KMS-11 (cell line): ENCODE data around the gene MAP2K2.
A peak's percentile ranks its signal among the peaks of the same experiment; 100 is the strongest.

ENCODE experiments used
- H2AFZ ChIP-seq: fragments of 200-600 bp; sonication (generic); 2 replicates; pipeline ENCODE4 v1.6.1; 2016; ENCODE audit warnings: antibody characterized with exemption, mixed run types, low read depth
- H3K27ac ChIP-seq: fragments of 200-600 bp; sonication (generic); 2 replicates; pipeline ENCODE4 v1.6.1; 2016; ENCODE audit warnings: mild to moderate bottlenecking, mixed run types
- H3K27me3 ChIP-seq: fragments of 200-600 bp; sonication (generic); 2 replicates; pipeline ENCODE4 v1.6.1; 2017; ENCODE audit warnings: mild to moderate bottlenecking, low read depth, mixed run types, moderate library complexity; ENCODE audit not compliant: insufficient read depth
- H3K36me3 ChIP-seq: fragments of 200-600 bp; sonication (generic); 2 replicates; pipeline ENCODE4 v1.6.1; 2017; ENCODE audit warnings: mild to moderate bottlenecking, mixed run types; ENCODE audit not compliant: insufficient read depth
- H3K4me1 ChIP-seq: fragments of 200-600 bp; sonication (generic); 2 replicates; pipeline ENCODE4 v1.6.1; 2016; ENCODE audit warnings: mild to moderate bottlenecking, low read depth, mixed run types; ENCODE audit not compliant: poor library complexity, severe bottlenecking
- H3K4me2 ChIP-seq: fragments of 200-600 bp; sonication (generic); 2 replicates; pipeline ENCODE4 v1.7.0; 2016; ENCODE audit warnings: mild to moderate bottlenecking, mixed run types
- H3K4me3 ChIP-seq: fragments of 200-600 bp; sonication (generic); IDR thresholded peaks from 2 replicates; pipeline ENCODE4 v1.6.1; 2017; ENCODE audit warnings: low read depth, low read length, mixed read lengths; ENCODE audit not compliant: insufficient read depth
- H3K79me2 ChIP-seq: fragments of 200-600 bp; sonication (generic); 2 replicates; pipeline ENCODE4 v1.6.1; 2016; ENCODE audit warnings: low read depth, mixed run types; ENCODE audit not compliant: insufficient read depth
- H3K9ac ChIP-seq: fragments of 200-600 bp; sonication (generic); 2 replicates; pipeline ENCODE4 v1.6.1; 2016; ENCODE audit warnings: mild to moderate bottlenecking, mixed run types
- H4K20me1 ChIP-seq: fragments of 200-600 bp; sonication (generic); 2 replicates; pipeline ENCODE4 v1.6.1; 2016; ENCODE audit warnings: mild to moderate bottlenecking, mixed run types; ENCODE audit not compliant: insufficient read depth
- CTCF ChIP-seq: fragments of 200-600 bp; sonication (generic); conservative IDR thresholded peaks from 2 replicates; pipeline ENCODE4 v1.6.1; 2017; ENCODE audit warnings: low read depth, mild to moderate bottlenecking, antibody characterized with exemption, low read length, moderate library complexity, mixed read lengths

Gene MAP2K2

DNA sequence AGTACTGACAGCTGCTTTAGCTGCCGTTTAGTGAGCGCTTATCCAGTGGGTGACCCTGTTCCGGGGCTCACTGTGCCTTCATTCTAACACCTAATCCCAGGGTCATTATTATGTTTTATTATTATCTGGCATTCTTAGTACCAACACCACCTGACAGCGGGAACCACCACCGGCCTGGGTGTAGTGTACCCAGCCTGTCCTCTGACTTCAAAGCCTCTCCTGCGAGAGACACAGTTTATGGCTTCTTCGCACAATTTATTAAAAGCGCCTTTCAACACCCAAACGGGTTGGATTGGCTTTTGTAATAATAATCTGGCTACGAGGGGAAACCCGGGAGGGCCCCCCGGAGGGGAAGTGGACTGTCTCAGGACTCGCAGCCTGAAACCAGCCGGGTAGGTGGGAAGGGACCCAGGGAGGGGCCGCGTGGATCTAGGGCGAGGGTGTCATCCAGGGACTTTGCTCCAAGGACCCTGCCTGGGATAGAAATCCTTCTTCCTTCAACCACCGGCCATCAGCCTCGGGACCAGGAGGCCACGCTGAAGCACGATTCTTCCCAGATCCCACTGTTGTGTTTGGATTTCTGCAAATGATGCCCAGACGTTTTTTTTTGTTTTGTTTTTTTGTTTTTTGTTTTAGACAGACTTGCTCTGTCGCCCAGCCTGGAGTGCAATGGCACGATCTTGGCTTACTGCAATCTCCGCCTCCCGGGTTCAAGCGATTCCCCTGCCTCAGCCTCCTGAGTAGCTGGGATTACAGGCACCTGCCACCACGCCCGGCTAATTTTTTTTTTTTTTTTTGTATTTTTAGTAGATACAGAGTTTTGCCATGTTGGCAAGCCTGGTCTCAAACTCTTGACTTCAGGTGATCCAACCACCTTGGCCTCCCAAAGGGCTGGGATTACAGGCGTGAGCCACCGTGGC lies 55.6 kb downstream of the MAP2K2 start:
- Histone ChIP-seq H3K4me2 (peak overlapping the region; percentile 54), H3K27ac (no peak overlapping the region), H2AFZ (no peak overlapping the region; the same call in 1 of the 2 replicates), H3K4me3 (no peak overlapping the region), H3K27me3 (peaks cover 20% of the 10 kb centered on the region), H3K79me2 (peaks cover 17% of the 10 kb centered on the region), H3K36me3 (no peaks in the 10 kb centered on the region), H4K20me1 (peaks cover 1% of the 10 kb centered on the region; the same call in 1 of the 2 replicates), H3K9ac (no peak overlapping the region), H3K4me1 (peaks cover 16% of the 10 kb centered on the region)
- TF ChIP-seq CTCF: no peak

GRCh38 chr19:4067396-4068046 lies 56.4 kb downstream of the MAP2K2 start:
- TF ChIP-seq CTCF: no peak
- H3K4me2 ChIP-seq: peak overlapping the region; percentile 54
- H3K4me1 ChIP-seq: peaks cover 22% of the 10 kb centered on the region
- H2AFZ ChIP-seq: peak overlapping the region; percentile 66
- H3K27ac ChIP-seq: no peak overlapping the region
- peak overlapping the region; percentile 60; the same call in 1 of the 2 replicates for H3K9ac ChIP-seq
- no peak overlapping the region for H3K4me3 ChIP-seq
- H3K36me3 ChIP-seq: no peaks in the 10 kb centered on the region
- H3K79me2 ChIP-seq: peaks cover 25% of the 10 kb centered on the region
- H4K20me1 ChIP-seq: peaks cover 8% of the 10 kb centered on the region; the same call in 1 of the 2 replicates
- H3K27me3 ChIP-seq: peaks cover 20% of the 10 kb centered on the region

- Histone ChIP-seq H3K4me3 (no peak within 1 kb of the TSS), H3K36me3 (no peaks in the 10 kb centered on the region), H3K4me1 (peaks cover 22% of the 10 kb centered on the region), H3K9ac (peak within 1 kb of the TSS; percentile 60; the same call in 1 of the 2 replicates), H3K79me2 (peaks cover 32% of the 10 kb centered on the region), H3K27ac (no peak within 1 kb of the TSS; the same call in 1 of the 2 replicates), H3K27me3 (peaks cover 16% of the 10 kb centered on the region), H3K4me2 (peak within 1 kb of the TSS; percentile 54), H2AFZ (peak within 1 kb of the TSS; percentile 66), H4K20me1 (peaks cover 15% of the 10 kb centered on the region; the same call in 1 of the 2 replicates)
- TF ChIP-seq CTCF: no peak
Measured at GRCh38 chr19:4066682-4067395, 57.1 kb downstream of the MAP2K2 start, which contains the start of gene ZBTB7A. Gene ZBTB7A (minus strand): TSS chr19:4066899. CDS start chr19:4055232, 11,667 bp downstream.

- Histone ChIP-seq H3K36me3 (no peaks in the 10 kb centered on the region), H3K4me2 (0 out of 2 replicates have a peak overlapping the region, but pooled peaks have one; percentile 21), H3K9ac (peak overlapping the region; percentile 60; the same call in 1 of the 2 replicates), H3K79me2 (peaks cover 38% of the 10 kb centered on the region), H3K27me3 (peaks cover 13% of the 10 kb centered on the region), H4K20me1 (peaks cover 16% of the 10 kb centered on the region; the same call in 1 of the 2 replicates), H3K4me3 (no peak overlapping the region), H3K4me1 (peaks cover 22% of the 10 kb centered on the region), H3K27ac (no peak overlapping the region; the same call in 1 of the 2 replicates), H2AFZ (peak overlapping the region; percentile 41; the same call in 1 of the 2 replicates)
- TF ChIP-seq CTCF: no peak
Measured at GRCh38 chr19:4066176-4066606, 57.7 kb downstream of the MAP2K2 start.
